Upper lobe of left lung (tissue), 6 donors: ENCODE data around the gene RBBP8NL. TPM values are rescaled to one million over a fixed set of nuclear protein-coding genes. Genes with fewer than 3 reads are reported as not detected.

ENCODE experiments used
- ATAC-seq, 2 donors: fragments of 200-7000 bp; cut with Tn5 transposase; one replicate each; pipeline ENCODE4 v1.9.1; 2022; ENCODE audit warnings: mild to moderate bottlenecking in 2 of 2, moderate library complexity in 2 of 2; ENCODE audit not compliant: low FRiP score in 2 of 2
- DNase-seq, 2 donors: peaks; one replicate each; pipeline ENCODE4 v3.0.0-alpha.2; 2019 to 2020
- H3K27ac ChIP-seq, 4 donors: fragments of 200-600 bp; sonication (generic); one replicate each; pipeline ENCODE4 v1.5.1; 2016 to 2019
- H3K27me3 ChIP-seq, 4 donors: fragments of 200-600 bp; sonication (generic); one replicate each; pipeline ENCODE4 v1.5.1; 2017 to 2019
- H3K36me3 ChIP-seq, 4 donors: fragments of 200-600 bp; sonication (generic); one replicate each; pipeline ENCODE4 v1.5.1; 2016 to 2019
- H3K4me1 ChIP-seq, 4 donors: fragments of 200-600 bp; sonication (generic); one replicate each; pipeline ENCODE4 v1.5.1; 2018 to 2019
- H3K4me3 ChIP-seq, 4 donors: fragments of 200-600 bp; sonication (generic); one replicate each; pipeline ENCODE4 v1.5.1; 2017 to 2019; ENCODE audit warnings: mild to moderate bottlenecking in 2 of 4, moderate library complexity in 1 of 4
- H3K9me3 ChIP-seq, 4 donors: fragments of 200-600 bp; sonication (generic); one replicate each; pipeline ENCODE4 v1.5.1; 2018 to 2019
- EP300 ChIP-seq, 4 donors: sonication (generic); formaldehyde crosslinking; IDR thresholded peaks; one replicate each; pipeline ENCODE4 v1.5.1; 2017; ENCODE audit warnings: antibody characterized with exemption in 4 of 4, control low read depth in 2 of 4
- POLR2A ChIP-seq, 4 donors: fragments of 450-650 bp; IDR thresholded peaks; one replicate each; pipeline ENCODE4 v1.5.1; 2016 to 2017; ENCODE audit warnings: antibody characterized with exemption in 4 of 4, mild to moderate bottlenecking in 2 of 4
- POLR2AphosphoS5 ChIP-seq, 2 donors: sonication (generic); formaldehyde crosslinking; IDR thresholded peaks; one replicate each; pipeline ENCODE4 v1.5.1; 2017; ENCODE audit warnings: antibody characterized with exemption in 2 of 2
- WGBS, 2 donors: methylation state at CpG; one replicate each; pipeline ENCODE4 v1.1.5; 2017 to 2018; 5-methylcytosine and 5-hydroxymethylcytosine counted together
- total RNA-seq, 6 donors: library from RNA; depleted of rRNA in 4 of 6; stranded (reverse); fragments of >200 nt in 4 of 6; gene quantifications; one replicate each; pipeline versions ENCODE4 v1.1.0 to v1.2.1, GENCODE V29; 2016 to 2021
- TF ChIP-seq, protein P1 (sequence below), 6 experiments: fragments of 450-650 bp in 4 of 6; fragments of 200-600 bp in 2 of 6; sonication (generic) in 2 of 6; IDR thresholded peaks; one replicate each; pipeline ENCODE4 v1.5.1; 2016 to 2019; ENCODE audit warnings: antibody characterized with exemption in 6 of 6
- donor health status: DM: no; HTN: no; CAD: no; lungs with moderate emphysema.
- donor health status: DM: no; HTN: yes; CAD: no; lungs with severe emphysema.

RBBP8NL gene
- total RNA-seq, 6 donors from 2014 or later = 0.51 to 6.3 (median 1.9) TPM; not detected in 1

DNA sequence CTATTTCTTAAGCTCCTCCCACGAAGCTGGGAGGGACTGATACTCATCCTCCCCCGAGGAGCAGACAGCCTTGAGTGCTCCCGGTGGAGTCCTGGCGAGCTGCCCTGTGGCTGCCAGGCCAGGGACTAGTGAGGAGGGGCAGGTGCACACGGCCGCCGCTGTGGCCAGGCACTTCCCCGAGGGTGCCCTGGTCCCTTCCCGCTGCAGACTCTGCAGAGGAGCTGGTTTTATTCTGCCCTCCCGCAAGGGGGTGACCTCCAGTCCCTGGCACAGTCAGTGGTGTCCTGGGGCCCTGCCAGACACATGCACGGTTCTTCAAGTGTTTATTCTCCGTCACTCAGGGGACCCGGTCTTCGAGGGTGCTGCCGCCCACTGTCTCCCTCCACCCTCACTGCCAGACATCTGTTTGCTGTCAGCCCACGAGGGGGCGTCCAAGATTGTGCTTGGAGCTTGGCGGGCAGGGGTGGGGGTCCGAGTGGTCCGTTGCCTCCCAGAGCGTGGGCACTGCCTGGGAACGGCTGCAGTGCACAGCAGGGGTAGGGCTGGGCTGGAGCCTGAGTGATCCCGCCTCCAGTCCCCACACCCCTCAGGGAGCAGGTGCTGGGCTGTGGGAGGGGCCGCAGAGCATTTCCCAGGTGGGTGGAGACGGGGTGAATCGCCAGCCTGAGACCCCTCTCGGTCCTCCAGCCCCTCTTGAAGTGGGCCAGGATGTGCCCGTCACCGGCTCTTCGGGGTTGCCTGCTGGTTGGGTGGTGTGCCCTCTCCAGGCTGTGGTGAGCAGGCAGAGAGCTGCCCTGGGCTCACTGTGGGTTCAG lies 17.2 kb downstream of the RBBP8NL start:
- no peak overlapping the region for H3K27ac ChIP-seq
- TF ChIP-seq, protein P1, sequence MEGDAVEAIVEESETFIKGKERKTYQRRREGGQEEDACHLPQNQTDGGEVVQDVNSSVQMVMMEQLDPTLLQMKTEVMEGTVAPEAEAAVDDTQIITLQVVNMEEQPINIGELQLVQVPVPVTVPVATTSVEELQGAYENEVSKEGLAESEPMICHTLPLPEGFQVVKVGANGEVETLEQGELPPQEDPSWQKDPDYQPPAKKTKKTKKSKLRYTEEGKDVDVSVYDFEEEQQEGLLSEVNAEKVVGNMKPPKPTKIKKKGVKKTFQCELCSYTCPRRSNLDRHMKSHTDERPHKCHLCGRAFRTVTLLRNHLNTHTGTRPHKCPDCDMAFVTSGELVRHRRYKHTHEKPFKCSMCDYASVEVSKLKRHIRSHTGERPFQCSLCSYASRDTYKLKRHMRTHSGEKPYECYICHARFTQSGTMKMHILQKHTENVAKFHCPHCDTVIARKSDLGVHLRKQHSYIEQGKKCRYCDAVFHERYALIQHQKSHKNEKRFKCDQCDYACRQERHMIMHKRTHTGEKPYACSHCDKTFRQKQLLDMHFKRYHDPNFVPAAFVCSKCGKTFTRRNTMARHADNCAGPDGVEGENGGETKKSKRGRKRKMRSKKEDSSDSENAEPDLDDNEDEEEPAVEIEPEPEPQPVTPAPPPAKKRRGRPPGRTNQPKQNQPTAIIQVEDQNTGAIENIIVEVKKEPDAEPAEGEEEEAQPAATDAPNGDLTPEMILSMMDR (IDR thresholded peaks at IDR 0.05) = peak in 5 of 6 experiments; percentile 20 to 61 (median 44)
- TF ChIP-seq POLR2AphosphoS5 (IDR thresholded peaks at IDR 0.05) = no peak
- 2 to 11% methylated on average over 12 to 29 of the region's 30 CpGs for WGBS, 2 donors

DNA sequence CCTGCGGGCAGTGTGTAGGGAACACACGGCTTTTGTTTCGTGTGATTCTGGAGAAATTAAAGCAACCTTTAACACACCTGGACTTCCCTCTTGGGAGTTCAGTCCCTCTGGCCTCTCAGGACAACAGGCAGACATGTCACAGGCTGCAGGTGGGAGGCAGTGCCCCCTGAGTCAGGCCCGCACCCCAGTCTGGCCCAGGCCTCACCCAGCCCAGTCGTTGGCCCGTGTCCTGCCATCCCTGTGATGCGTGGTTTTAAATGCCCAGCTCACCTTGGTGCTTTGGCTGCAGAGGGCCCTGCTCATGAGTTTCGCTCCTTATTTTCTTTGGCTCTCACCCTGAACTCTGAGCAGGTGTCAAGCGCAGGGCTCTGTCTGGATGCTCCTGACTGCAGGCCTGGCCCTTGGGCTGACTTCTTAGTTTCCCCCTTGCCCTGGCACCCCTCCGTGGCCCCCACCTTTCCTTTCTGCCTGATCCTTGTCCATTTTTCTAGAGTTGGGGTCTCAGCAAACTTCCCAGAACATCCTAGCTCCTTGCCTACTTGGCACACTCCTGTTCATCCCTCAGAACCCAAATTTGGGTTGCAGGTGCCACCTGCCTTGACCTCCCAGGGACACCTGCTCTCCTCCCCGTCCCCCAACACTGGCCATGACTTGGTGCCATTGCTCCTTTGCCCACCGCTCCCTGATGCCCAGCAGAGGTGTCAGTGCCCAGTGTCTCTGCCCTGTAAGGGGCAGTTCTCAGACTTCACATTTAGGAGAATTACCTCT lies 18.1 kb downstream of the RBBP8NL start:
- 84 to 86% methylated on average over 11 to 12 of the region's 12 CpGs for WGBS, 2 donors

More for the DNA sequence above, 17.2 kb downstream of the RBBP8NL start:
- Histone ChIP-seq H3K9me3 (no peaks in the 10 kb centered on the region), H3K36me3 (no peaks in the 10 kb centered on the region), H3K4me1 (peaks cover 28 to 38% (median 34%) of the 10 kb centered on the region in 4 donors), H3K4me3 (no peak overlapping the region), H3K27me3 (no peaks in the 10 kb centered on the region)
- peak; percentile 67 to 85 for DNase-seq
- no peak for ATAC-seq

DNA sequence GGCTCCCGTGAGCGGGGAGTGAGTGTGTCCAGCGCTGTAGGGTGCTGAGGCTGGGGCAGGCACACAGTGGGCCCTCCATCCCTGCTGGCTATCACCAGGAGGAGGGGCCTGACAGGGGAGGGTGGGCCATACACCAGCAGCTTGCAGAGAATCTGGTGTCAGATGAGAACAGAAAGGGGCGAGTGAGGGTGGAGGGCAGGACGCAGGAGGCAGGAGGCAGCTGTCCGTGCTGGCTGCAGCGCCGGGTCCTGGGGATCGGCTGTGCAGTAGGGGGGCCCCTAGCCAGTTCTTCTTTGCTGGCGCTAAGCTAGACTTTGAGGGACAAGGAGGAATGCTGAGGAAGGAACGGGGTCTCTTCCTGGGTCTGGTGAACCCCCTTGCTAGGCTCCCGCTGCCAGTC lies 18.7 kb downstream of the RBBP8NL start:
- 80 to 92% methylated on average over 11 to 12 of the region's 12 CpGs for WGBS, 2 donors
- DNase-seq = peak in 1 of 2 donors; percentile 65
- Histone ChIP-seq H3K4me3 (no peak overlapping the region), H3K36me3 (no peaks in the 10 kb centered on the region), H3K27me3 (no peaks in the 10 kb centered on the region), H3K4me1 (peaks cover 28 to 39% (median 34%) of the 10 kb centered on the region in 4 donors), H3K27ac (no peak overlapping the region), H3K9me3 (no peaks in the 10 kb centered on the region)
- TF ChIP-seq POLR2A (IDR thresholded peaks at IDR 0.05) = no peak
- ATAC-seq = no peak

More for the DNA sequence above, 18.1 kb downstream of the RBBP8NL start:
- no peak overlapping the region for H3K4me3 ChIP-seq
- H3K4me1 ChIP-seq = peaks cover 28 to 39% (median 34%) of the 10 kb centered on the region in 4 donors
- TF ChIP-seq POLR2A (IDR thresholded peaks at IDR 0.05) (no peak), EP300 (IDR thresholded peaks at IDR 0.05) (no peak)
- TF ChIP-seq, protein P1 (IDR thresholded peaks at IDR 0.05) = no peak
- DNase-seq (peak in 1 of 2 donors; percentile 58), ATAC-seq (no peak)
- no peaks in the 10 kb centered on the region for H3K36me3 ChIP-seq
- no peak overlapping the region for H3K27ac ChIP-seq
- no peaks in the 10 kb centered on the region for H3K27me3 ChIP-seq
- H3K9me3 ChIP-seq = no peaks in the 10 kb centered on the region

DNA sequence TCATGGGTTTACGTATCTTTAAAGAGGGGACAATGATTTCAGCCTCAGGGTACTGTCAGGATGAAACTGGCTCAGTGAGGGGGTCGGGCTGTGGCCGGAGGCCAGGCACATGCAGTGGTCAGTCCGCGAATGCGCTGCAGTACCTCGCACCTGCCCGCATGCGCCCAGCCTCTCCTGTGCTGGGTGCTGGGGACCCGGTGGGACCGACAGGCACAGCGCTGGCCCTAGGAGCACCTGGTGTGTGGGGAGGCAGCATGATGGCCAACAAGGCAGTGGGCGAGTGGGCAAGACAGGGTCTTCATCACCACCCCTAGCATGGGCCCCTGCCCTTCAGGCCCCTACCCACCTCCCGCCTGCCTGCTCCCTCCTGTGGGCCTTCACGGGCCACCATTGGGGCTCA lies 19.3 kb downstream of the RBBP8NL start:
- no peak for ATAC-seq
- WGBS, 2 donors = 93 to 94% methylated on average over 9 to 15 of the region's 15 CpGs

More for the DNA sequence above, 19.3 kb downstream of the RBBP8NL start:
- peak in 1 of 2 donors; percentile 80 for DNase-seq
- no peaks in the 10 kb centered on the region for H3K9me3 ChIP-seq
- no peaks in the 10 kb centered on the region for H3K36me3 ChIP-seq
- no peak overlapping the region for H3K4me3 ChIP-seq
- no peaks in the 10 kb centered on the region for H3K27me3 ChIP-seq
- H3K27ac ChIP-seq = no peak overlapping the region
- no peak for TF ChIP-seq POLR2A (IDR thresholded peaks at IDR 0.05)
- TF ChIP-seq EP300 (IDR thresholded peaks at IDR 0.05) = no peak
- TF ChIP-seq, protein P1 (IDR thresholded peaks at IDR 0.05) = no peak
- TF ChIP-seq POLR2AphosphoS5 (IDR thresholded peaks at IDR 0.05) = no peak
- peaks cover 28 to 39% (median 34%) of the 10 kb centered on the region in 4 donors for H3K4me1 ChIP-seq
